Neuronal stem cell (in vitro differentiated cells): ENCODE results near the gene ABLIM1.

Experiments used
- DNase-seq: peaks from one replicate; pipeline ENCODE4 v3.0.0-alpha.2; 2013; ENCODE audit warnings: low spot score
- H2AFZ ChIP-seq: one replicate; pipeline ENCODE4 v1.6.1; 2013; ENCODE audit warnings: mild to moderate bottlenecking, low read length, inconsistent platforms
- H2AK5ac ChIP-seq: 2 replicates; pipeline ENCODE4 v1.6.1; 2013; ENCODE audit warnings: low read depth, mild to moderate bottlenecking, inconsistent platforms, low read length, moderate library complexity, mixed read lengths
- H2BK120ac ChIP-seq: 2 replicates; pipeline ENCODE4 v1.6.1; 2013; ENCODE audit warnings: low read depth, mild to moderate bottlenecking, inconsistent platforms, low read length, moderate library complexity, mixed read lengths
- H2BK12ac ChIP-seq: one replicate; pipeline ENCODE4 v1.6.1; 2013; ENCODE audit warnings: low read length, inconsistent platforms
- H2BK15ac ChIP-seq: 2 replicates; pipeline ENCODE4 v1.6.1; 2013; ENCODE audit warnings: mild to moderate bottlenecking, low read length, inconsistent platforms, mixed read lengths
- H2BK5ac ChIP-seq: one replicate; pipeline ENCODE4 v1.6.1; 2013; ENCODE audit warnings: inconsistent platforms, mild to moderate bottlenecking, low read length, moderate library complexity
- H3K14ac ChIP-seq: one replicate; pipeline ENCODE4 v1.6.1; 2013; ENCODE audit warnings: low read length, inconsistent platforms
- H3K18ac ChIP-seq: 2 replicates; pipeline ENCODE4 v1.6.1; 2013; ENCODE audit warnings: low read length, inconsistent platforms
- H3K23ac ChIP-seq: 2 replicates; pipeline ENCODE4 v1.6.1; 2013; ENCODE audit warnings: low read depth, mild to moderate bottlenecking, mixed read lengths, low read length, inconsistent platforms; ENCODE audit not compliant: poor library complexity
- H3K27ac ChIP-seq: replicated peaks from 3 replicates; pipeline ENCODE4 v1.5.1; 2013; ENCODE audit warnings: low read length, inconsistent platforms
- H3K27me3 ChIP-seq, 3 experiments: 2 replicates each; pipeline ENCODE4 v1.6.1; 2013; ENCODE audit warnings: low read length in 3 of 3, mild to moderate bottlenecking in 2 of 3, inconsistent platforms in 1 of 3, low read depth in 1 of 3, mixed read lengths in 1 of 3, moderate library complexity in 1 of 3; ENCODE audit not compliant: control insufficient read depth in 3 of 3, insufficient read depth in 3 of 3
- H3K36me3 ChIP-seq, 2 donors: replicated peaks in 1 of 2; 2 replicates each; pipeline ENCODE4 v1.6.1; 2013; ENCODE audit warnings: low read length in 2 of 2; ENCODE audit not compliant: control insufficient read depth in 2 of 2, insufficient read depth in 2 of 2
- H3K4ac ChIP-seq: 2 replicates; pipeline ENCODE4 v1.6.1; 2013; ENCODE audit warnings: inconsistent platforms, mild to moderate bottlenecking, low read length, moderate library complexity
- H3K4me1 ChIP-seq, 2 donors: 1 replicate in 1 of 2; 2 replicates in 1 of 2; pipeline ENCODE4 v1.6.1; 2013; ENCODE audit warnings: low read length in 2 of 2, low read depth in 1 of 2; ENCODE audit not compliant: control insufficient read depth in 2 of 2, insufficient read depth in 1 of 2
- H3K4me2 ChIP-seq: one replicate; pipeline ENCODE4 v1.6.1; 2013; ENCODE audit warnings: mild to moderate bottlenecking, low read length, inconsistent platforms; ENCODE audit not compliant: insufficient read depth, poor library complexity, severe bottlenecking
- H3K4me3 ChIP-seq, 2 donors: 2 replicates each; pipeline ENCODE4 v1.5.1; 2013; ENCODE audit warnings: low read length in 2 of 2, mild to moderate bottlenecking in 2 of 2, inconsistent platforms in 1 of 2, moderate library complexity in 1 of 2
- H3K79me1 ChIP-seq: one replicate; pipeline ENCODE4 v1.6.1; 2013; ENCODE audit warnings: low read depth, mild to moderate bottlenecking, inconsistent platforms, low read length, moderate library complexity
- H3K9ac ChIP-seq: one replicate; pipeline ENCODE4 v1.6.1; 2013; ENCODE audit warnings: mild to moderate bottlenecking, low read depth, low read length, inconsistent platforms; ENCODE audit not compliant: poor library complexity
- H3K9me3 ChIP-seq, 2 donors: replicated peaks in 1 of 2; 2 replicates each; pipeline versions ENCODE3 to v1.6.1; 2013; ENCODE audit warnings: low read length in 2 of 2, mild to moderate bottlenecking in 2 of 2, inconsistent platforms in 1 of 2, low read depth in 1 of 2, mixed read lengths in 1 of 2, moderate library complexity in 1 of 2; ENCODE audit not compliant: control insufficient read depth in 2 of 2, insufficient read depth in 1 of 2
- H4K8ac ChIP-seq: one replicate; pipeline ENCODE4 v1.6.1; 2013; ENCODE audit warnings: low read depth, mild to moderate bottlenecking, inconsistent platforms, low read length, moderate library complexity
- H4K91ac ChIP-seq: one replicate; pipeline ENCODE4 v1.6.1; 2013; ENCODE audit warnings: low read length, low read depth, mild to moderate bottlenecking, inconsistent platforms; ENCODE audit not compliant: poor library complexity
- WGBS, 2 donors: extraction: QIAGEN DNeasy Blood & Tissue Kit; methylation state at CpG; one replicate each; pipeline ENCODE4 v1.1.7; 2013; ENCODE audit warnings: missing lambda C conversion rate in 2 of 2, mixed read lengths in 1 of 2; ENCODE audit not compliant: insufficient read length in 2 of 2, insufficient replicate concordance in 1 of 2; ENCODE audit errors: extremely low coverage in 2 of 2; 5-methylcytosine and 5-hydroxymethylcytosine counted together

The ABLIM1 gene

DNA sequence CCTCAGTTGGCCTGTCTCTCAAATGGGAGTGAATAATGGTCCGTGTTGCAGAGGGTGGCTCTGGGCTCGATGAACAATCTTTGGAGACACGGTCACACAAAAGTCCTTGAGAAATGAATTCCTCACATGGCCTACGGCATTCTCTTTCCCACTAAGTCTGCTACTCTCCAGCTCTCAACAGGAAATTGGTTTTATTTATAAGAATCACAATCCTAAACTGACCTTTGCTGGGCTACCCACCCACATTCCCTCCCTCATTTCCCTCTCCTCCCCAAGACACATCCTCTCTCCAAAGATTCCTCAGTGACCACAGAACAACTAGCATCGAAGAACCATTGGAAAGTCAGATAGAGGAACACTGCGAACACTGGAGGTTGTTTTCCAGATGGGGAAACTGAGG, 258.5 kb downstream of the ABLIM1 start:
- H3K27me3 ChIP-seq: peaks cover 4 to 54% (median 20%) of the 10 kb centered on the region in 3 experiments
- no peak overlapping the region for H2BK12ac ChIP-seq
- H2BK15ac ChIP-seq: no peak overlapping the region
- H3K79me1 ChIP-seq: no peaks in the 10 kb centered on the region
- no peak overlapping the region for H2BK5ac ChIP-seq
- no peak overlapping the region for H4K8ac ChIP-seq
- H3K36me3 ChIP-seq: no peaks in the 10 kb centered on the region
- H3K27ac ChIP-seq: no peak overlapping the region
- H2AK5ac ChIP-seq: no peak overlapping the region
- H3K14ac ChIP-seq: no peak overlapping the region
- no peak overlapping the region for H2AFZ ChIP-seq
- no peak overlapping the region for H2BK120ac ChIP-seq
- no peak for DNase-seq
- H3K9ac ChIP-seq: no peak overlapping the region
- H3K4ac ChIP-seq: no peak overlapping the region
- peaks cover 8 to 12% of the 10 kb centered on the region in 2 donors for H3K4me1 ChIP-seq
- no peak overlapping the region for H3K4me2 ChIP-seq
- WGBS, 2 donors: no CpG with 5 or more reads among the region's 6 CpGs
- no peak overlapping the region for H3K23ac ChIP-seq
- no peak overlapping the region for H3K4me3 ChIP-seq
- no peak overlapping the region for H4K91ac ChIP-seq
- no peaks in the 10 kb centered on the region for H3K9me3 ChIP-seq
- H3K18ac ChIP-seq: no peak overlapping the region

DNA sequence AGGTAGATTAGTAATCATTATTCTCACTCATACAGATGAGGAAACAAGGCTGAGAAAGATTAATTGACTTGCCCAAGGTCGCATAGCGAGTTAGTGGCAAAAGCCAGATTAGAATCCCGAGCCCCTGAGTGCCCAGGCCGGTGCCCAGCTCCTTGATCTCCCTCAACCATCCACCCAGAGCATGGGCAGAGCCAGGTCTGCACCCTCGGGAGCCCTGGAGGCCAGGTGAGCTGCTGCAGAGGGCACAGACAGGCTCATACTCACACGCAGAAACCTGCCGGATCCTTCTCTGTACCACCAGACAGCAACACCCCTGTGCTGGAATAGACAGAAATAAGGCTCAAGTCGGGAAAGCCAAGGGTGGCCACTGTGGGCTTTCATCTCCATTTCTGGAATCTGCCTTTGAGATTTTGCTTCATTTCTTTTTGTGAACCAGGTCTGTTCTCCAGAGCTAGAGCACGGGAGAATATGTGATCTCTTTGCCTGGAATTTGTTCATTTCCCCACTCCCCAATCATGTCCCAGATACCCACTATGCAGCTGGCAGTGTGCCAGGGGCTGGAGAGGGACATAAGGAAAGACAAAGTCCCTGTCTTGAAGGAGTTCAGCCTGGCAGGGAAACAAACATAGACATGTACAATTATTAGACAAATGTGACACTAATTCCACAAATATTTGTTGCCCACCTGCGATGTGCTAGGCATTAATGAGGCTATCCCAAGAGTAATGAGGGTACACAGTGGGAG, 259.3 kb downstream of the ABLIM1 start:
- no peak overlapping the region for H2AFZ ChIP-seq
- peaks cover 0 to 46% (median 12%) of the 10 kb centered on the region in 3 experiments for H3K27me3 ChIP-seq
- H3K9ac ChIP-seq: no peak overlapping the region
- no CpG with 5 or more reads among the region's 10 CpGs for WGBS, 2 donors
- H3K4me1 ChIP-seq: peaks cover 9 to 16% of the 10 kb centered on the region in 2 donors
- H4K8ac ChIP-seq: no peak overlapping the region
- no peak overlapping the region for H3K4me2 ChIP-seq
- no peak overlapping the region for H4K91ac ChIP-seq
- no peak overlapping the region for H3K23ac ChIP-seq
- no peak overlapping the region for H2BK15ac ChIP-seq
- no peak overlapping the region for H3K27ac ChIP-seq
- no peak overlapping the region for H2BK5ac ChIP-seq
- H2BK12ac ChIP-seq: no peak overlapping the region
- no peak for DNase-seq
- H2BK120ac ChIP-seq: no peak overlapping the region
- H3K9me3 ChIP-seq: no peaks in the 10 kb centered on the region
- H3K18ac ChIP-seq: no peak overlapping the region
- no peak overlapping the region for H3K4me3 ChIP-seq
- no peak overlapping the region for H3K4ac ChIP-seq
- H2AK5ac ChIP-seq: no peak overlapping the region
- H3K79me1 ChIP-seq: no peaks in the 10 kb centered on the region
- H3K36me3 ChIP-seq: no peaks in the 10 kb centered on the region
- no peak overlapping the region for H3K14ac ChIP-seq

DNA sequence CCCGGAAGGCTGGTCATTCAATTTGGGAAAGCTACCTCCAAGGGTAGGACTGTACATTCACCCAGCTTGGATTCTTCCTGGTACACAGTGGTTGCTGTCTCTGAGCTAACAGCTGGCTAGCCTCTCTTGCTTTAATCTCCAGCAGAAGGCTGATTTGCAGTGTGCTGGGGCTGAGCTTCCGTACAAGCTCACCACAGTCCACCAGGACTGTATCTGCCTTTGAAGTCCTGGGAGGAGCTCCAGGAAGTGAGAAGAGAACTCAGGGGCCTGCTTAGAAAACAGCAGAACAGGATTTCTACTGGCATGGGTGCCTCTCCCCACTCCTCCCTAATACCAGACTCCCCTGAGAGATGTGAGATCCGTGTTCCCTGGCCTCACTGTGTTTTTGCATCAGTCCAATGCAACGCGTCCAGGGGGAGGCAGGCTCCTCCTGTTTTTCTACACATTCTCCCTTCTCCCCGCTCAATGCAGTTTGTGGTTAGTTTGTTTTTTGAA, 260.4 kb downstream of the ABLIM1 start:
- no peaks in the 10 kb centered on the region for H3K9me3 ChIP-seq
- no peak overlapping the region for H3K9ac ChIP-seq
- H2AK5ac ChIP-seq: no peak overlapping the region
- no peak overlapping the region for H2BK5ac ChIP-seq
- no peak overlapping the region for H3K27ac ChIP-seq
- H2AFZ ChIP-seq: no peak overlapping the region
- no peak overlapping the region for H3K4me3 ChIP-seq
- H3K4ac ChIP-seq: no peak overlapping the region
- H2BK12ac ChIP-seq: no peak overlapping the region
- H3K79me1 ChIP-seq: no peaks in the 10 kb centered on the region
- no CpG with 5 or more reads among the region's 6 CpGs for WGBS, 2 donors
- no peak overlapping the region for H2BK120ac ChIP-seq
- no peak for DNase-seq
- H3K23ac ChIP-seq: no peak overlapping the region
- H2BK15ac ChIP-seq: no peak overlapping the region
- peaks cover 4 to 20% of the 10 kb centered on the region in 2 donors for H3K4me1 ChIP-seq
- H3K27me3 ChIP-seq: peaks cover 0 to 35% (median 2%) of the 10 kb centered on the region in 3 experiments
- H3K18ac ChIP-seq: no peak overlapping the region
- H3K4me2 ChIP-seq: no peak overlapping the region
- H4K91ac ChIP-seq: no peak overlapping the region
- H4K8ac ChIP-seq: no peak overlapping the region
- H3K14ac ChIP-seq: no peak overlapping the region
- no peaks in the 10 kb centered on the region for H3K36me3 ChIP-seq

DNA sequence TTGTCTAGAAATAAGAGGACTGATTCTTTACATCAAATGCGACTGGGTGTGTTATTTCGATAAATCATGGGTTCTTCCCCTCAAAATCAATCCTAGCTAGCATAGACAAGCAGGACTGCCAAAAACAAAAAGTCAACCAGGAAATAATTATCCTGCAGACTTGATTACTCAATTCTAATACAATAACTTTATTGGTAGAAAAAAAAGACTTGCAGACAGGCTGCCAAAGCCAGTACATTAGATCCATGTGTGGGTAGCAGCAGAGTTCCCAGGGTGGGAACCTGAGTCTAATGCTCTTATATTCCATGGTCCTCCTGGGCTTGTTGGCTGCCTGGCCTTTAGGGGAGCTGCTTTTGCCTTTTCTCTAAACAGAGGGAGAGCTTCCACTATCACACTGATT, 261.6 kb downstream of the ABLIM1 start:
- Histone ChIP-seq H3K4me2 (no peak overlapping the region), H3K27ac (no peak overlapping the region), H2AFZ (no peak overlapping the region), H4K91ac (no peak overlapping the region), H3K23ac (no peak overlapping the region), H2BK15ac (no peak overlapping the region), H2BK5ac (no peak overlapping the region), H3K79me1 (no peaks in the 10 kb centered on the region), H3K4me1 (peaks cover 4 to 19% of the 10 kb centered on the region in 2 donors), H3K18ac (no peak overlapping the region), H2BK120ac (no peak overlapping the region), H2BK12ac (no peak overlapping the region), H3K27me3 (peaks cover 0 to 23% (median 0%) of the 10 kb centered on the region in 3 experiments), H3K4me3 (no peak overlapping the region), H3K4ac (no peak overlapping the region), H4K8ac (no peak overlapping the region), H3K9ac (no peak overlapping the region), H2AK5ac (no peak overlapping the region), H3K9me3 (no peaks in the 10 kb centered on the region), H3K36me3 (no peaks in the 10 kb centered on the region), H3K14ac (no peak overlapping the region)
- no peak for DNase-seq
- WGBS, 2 donors: no CpG with 5 or more reads among the region's 2 CpGs
